Measurements from ENCODE around the gene PROSER3. TPM values are rescaled to one million over a fixed set of nuclear protein-coding genes. Genes with fewer than 3 reads are reported as not detected.

The PROSER3 gene
- total and polyA plus RNA-seq, 2 of the 13 experiments (the other 11 are each of a cell fraction or from before 2014, with no cell fraction given), result 5.1 to 5.7 TPM

DNA sequence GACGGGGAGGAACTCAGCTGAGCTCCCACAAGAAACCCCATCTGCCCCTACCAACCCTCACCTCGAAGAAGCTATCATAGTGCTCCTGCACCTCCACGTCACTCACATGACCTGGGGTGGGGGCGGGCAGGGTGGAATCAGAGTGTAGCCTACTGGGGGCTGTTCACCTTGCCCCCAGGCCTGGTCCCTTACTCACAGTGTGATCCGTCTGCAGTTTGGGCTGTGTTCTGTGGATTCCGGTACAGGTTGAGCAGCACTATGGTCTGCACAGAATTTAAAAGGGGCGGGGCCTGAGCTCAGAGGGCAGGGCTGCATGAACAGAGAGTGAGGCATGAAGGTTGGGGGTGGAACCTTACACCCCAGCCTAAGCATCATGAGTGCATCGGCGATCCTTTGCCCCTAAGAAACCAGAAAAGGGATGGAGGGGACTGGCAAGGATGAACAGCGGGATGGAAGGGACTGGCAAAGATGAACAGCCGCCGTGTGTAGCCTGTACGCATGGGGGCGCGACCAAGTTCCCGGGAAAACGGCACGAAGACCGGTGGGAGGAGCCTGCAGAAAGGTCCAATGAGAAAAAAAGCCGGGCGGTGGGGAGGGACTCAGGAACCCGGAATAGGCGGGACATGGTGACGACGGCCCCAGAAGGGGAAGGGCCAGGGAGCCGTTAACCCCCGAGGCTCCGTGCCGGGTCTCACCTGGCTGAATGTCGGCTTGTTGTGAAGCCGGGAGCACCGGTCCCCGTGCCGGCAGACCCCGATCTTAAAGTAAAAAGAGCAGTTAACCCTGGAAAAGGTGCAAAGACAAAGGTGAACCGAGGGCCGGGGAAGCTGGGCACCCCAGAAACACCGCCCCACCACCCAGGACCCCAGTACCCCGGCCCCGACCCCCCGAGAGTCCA, 13.3 kb upstream of the PROSER3 start (continued):
- TF ChIP-seq POLR2A (IDR thresholded peaks at IDR 0.05; ENCODE audit: insufficient read depth in 1 of 2, low read depth in 2 of 2, low read length in 2 of 2) (peak in 1 of 2 experiments; percentile 52; a peak in 1 of 4 replicates), NFAT5 (CRISPR knock-in tag; IDR thresholded peaks at IDR 0.05) (no peak), MYC (CRISPR knock-in tag; IDR thresholded peaks at IDR 0.05; ENCODE audit: borderline replicate concordance) (peak; percentile 39; the same call in 1 of the 2 replicates), SP1 (IDR thresholded peaks at IDR 0.05) (no peak), SP1 (CRISPR knock-in tag; IDR thresholded peaks at IDR 0.05) (peak; percentile 48; the same call in 1 of the 2 replicates), CTCF (CRISPR knock-in tag; IDR thresholded peaks at IDR 0.05) (peak; percentile 75), ESRRA (CRISPR knock-in tag; IDR thresholded peaks at IDR 0.05; ENCODE audit: low read depth) (no peak), PTBP1 (IDR thresholded peaks at IDR 0.05; ENCODE audit: low read depth, low read length, poor library complexity, severe bottlenecking) (peak; percentile 55), ZBTB1 (CRISPR knock-in tag; IDR thresholded peaks at IDR 0.05; ENCODE audit: borderline replicate concordance) (no peak), NFE2 (CRISPR knock-in tag; IDR thresholded peaks at IDR 0.05) (no peak), ZNF773 (CRISPR knock-in tag; IDR thresholded peaks at IDR 0.05; ENCODE audit: borderline replicate concordance) (no peak)
- TF ChIP-seq, protein P1, sequence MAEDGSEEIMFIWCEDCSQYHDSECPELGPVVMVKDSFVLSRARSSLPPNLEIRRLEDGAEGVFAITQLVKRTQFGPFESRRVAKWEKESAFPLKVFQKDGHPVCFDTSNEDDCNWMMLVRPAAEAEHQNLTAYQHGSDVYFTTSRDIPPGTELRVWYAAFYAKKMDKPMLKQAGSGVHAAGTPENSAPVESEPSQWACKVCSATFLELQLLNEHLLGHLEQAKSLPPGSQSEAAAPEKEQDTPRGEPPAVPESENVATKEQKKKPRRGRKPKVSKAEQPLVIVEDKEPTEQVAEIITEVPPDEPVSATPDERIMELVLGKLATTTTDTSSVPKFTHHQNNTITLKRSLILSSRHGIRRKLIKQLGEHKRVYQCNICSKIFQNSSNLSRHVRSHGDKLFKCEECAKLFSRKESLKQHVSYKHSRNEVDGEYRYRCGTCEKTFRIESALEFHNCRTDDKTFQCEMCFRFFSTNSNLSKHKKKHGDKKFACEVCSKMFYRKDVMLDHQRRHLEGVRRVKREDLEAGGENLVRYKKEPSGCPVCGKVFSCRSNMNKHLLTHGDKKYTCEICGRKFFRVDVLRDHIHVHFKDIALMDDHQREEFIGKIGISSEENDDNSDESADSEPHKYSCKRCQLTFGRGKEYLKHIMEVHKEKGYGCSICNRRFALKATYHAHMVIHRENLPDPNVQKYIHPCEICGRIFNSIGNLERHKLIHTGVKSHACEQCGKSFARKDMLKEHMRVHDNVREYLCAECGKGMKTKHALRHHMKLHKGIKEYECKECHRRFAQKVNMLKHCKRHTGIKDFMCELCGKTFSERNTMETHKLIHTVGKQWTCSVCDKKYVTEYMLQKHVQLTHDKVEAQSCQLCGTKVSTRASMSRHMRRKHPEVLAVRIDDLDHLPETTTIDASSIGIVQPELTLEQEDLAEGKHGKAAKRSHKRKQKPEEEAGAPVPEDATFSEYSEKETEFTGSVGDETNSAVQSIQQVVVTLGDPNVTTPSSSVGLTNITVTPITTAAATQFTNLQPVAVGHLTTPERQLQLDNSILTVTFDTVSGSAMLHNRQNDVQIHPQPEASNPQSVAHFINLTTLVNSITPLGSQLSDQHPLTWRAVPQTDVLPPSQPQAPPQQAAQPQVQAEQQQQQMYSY (CRISPR knock-in tag; IDR thresholded peaks at IDR 0.05), result 0 out of 2 replicates have a peak, but pooled peaks have one; percentile 44
- TF ChIP-seq, protein P2, sequence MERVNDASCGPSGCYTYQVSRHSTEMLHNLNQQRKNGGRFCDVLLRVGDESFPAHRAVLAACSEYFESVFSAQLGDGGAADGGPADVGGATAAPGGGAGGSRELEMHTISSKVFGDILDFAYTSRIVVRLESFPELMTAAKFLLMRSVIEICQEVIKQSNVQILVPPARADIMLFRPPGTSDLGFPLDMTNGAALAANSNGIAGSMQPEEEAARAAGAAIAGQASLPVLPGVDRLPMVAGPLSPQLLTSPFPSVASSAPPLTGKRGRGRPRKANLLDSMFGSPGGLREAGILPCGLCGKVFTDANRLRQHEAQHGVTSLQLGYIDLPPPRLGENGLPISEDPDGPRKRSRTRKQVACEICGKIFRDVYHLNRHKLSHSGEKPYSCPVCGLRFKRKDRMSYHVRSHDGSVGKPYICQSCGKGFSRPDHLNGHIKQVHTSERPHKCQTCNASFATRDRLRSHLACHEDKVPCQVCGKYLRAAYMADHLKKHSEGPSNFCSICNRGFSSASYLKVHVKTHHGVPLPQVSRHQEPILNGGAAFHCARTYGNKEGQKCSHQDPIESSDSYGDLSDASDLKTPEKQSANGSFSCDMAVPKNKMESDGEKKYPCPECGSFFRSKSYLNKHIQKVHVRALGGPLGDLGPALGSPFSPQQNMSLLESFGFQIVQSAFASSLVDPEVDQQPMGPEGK (CRISPR knock-in tag; IDR thresholded peaks at IDR 0.05), result 0 out of 2 replicates have a peak, but pooled peaks have one; percentile 15

Measured in HepG2 (cell line).